GM21423 (cell line): ENCODE measurements around the gene CDC45.
"Not testable (repeated sequence)": the region's sequence is repeated elsewhere in the genome, so short reads cannot be mapped to it uniquely, and the experiment has no call there.

ENCODE experiments used
- ATAC-seq: cut with Tn5 transposase; IDR thresholded peaks from one replicate; pipeline ENCODE4 v1.9.1; 2021; ENCODE audit warnings: mild to moderate bottlenecking, moderate library complexity; ENCODE audit not compliant: unreplicated experiment

Gene CDC45

GRCh38 chr22:19479355-19480172, at the start of gene CDC45:
TSS of gene CDC45 (plus strand) at chr22:19479920. CDS start at chr22:19479969, 49 bp downstream.
- ATAC-seq = peak; percentile 87

GRCh38 chr22:19429950-19430889, 49.5 kb upstream of the CDC45 start:
- no peak for ATAC-seq

- peak; percentile 5 for ATAC-seq
These were observed 48.7 kb upstream of the CDC45 start for GRCh38 chr22:19430890-19431541.

- peak; percentile 46 for ATAC-seq
These were observed 48.0 kb upstream of the CDC45 start, which contains the start of gene HIRA for GRCh38 chr22:19431649-19432132. TSS of gene HIRA (minus strand) at chr22:19431733. CDS start at chr22:19431476, 257 bp downstream.

- peak; percentile 72 for ATAC-seq
These were observed 47.4 kb upstream of the CDC45 start, which contains the start of gene MRPL40 for GRCh38 chr22:19432133-19432851. TSS of gene MRPL40 (plus strand) at chr22:19432545. CDS start at chr22:19432555, 10 bp downstream.

- no peak for ATAC-seq
These were observed 45.3 kb upstream of the CDC45 start for GRCh38 chr22:19434401-19434800.

GRCh38 chr22:19434829-19435580, 44.7 kb upstream of the CDC45 start:
- no peak for ATAC-seq

- ATAC-seq = not testable (repeated sequence)
These were observed 43.1 kb upstream of the CDC45 start for GRCh38 chr22:19436444-19437161.

- ATAC-seq = no peak
These were observed 41.4 kb upstream of the CDC45 start for GRCh38 chr22:19438298-19438697.

- ATAC-seq = no peak
These were observed 39.1 kb upstream of the CDC45 start for GRCh38 chr22:19440411-19441195.

- ATAC-seq = no peak
These were observed 37.6 kb upstream of the CDC45 start for GRCh38 chr22:19442166-19442565.

GRCh38 chr22:19443544-19444211, 36.0 kb upstream of the CDC45 start:
- no peak for ATAC-seq

- ATAC-seq = not testable (repeated sequence)
These were observed 34.3 kb upstream of the CDC45 start for GRCh38 chr22:19445279-19445982.

GRCh38 chr22:19446603-19447329, 33.0 kb upstream of the CDC45 start:
- peak; percentile 6 for ATAC-seq

- ATAC-seq = peak; percentile 77
These were observed 32.2 kb upstream of the CDC45 start, which contains the start of gene C22orf39 for GRCh38 chr22:19447330-19448075. TSS of gene C22orf39 (minus strand) at chr22:19447711. CDS start at chr22:19447688, 23 bp downstream.
